Activated CD4-positive, CD25-positive, alpha-beta regulatory T cell treated with anti-CD3 and anti-CD28 coated beads, Interleukin-2, amount 50 U/mL, for 16 hours (primary cell): ENCODE data around the gene CTDSPL.
"Not testable (repeated sequence)": the region's sequence is repeated elsewhere in the genome, so short reads cannot be mapped to it uniquely, and the experiment has no call there.

ENCODE experiments used
- DNase-seq: peaks from one replicate; pipeline ENCODE4 v3.0.0-alpha.2; 2020; ENCODE audit warnings: low read depth, low spot score

CTDSPL gene

GRCh38 chr3:38018296-38019266 lies 156.9 kb downstream of the CTDSPL start:
- DNase-seq, result no peak

GRCh38 chr3:38019658-38020341 lies 158.1 kb downstream of the CTDSPL start:
- DNase-seq, result no peak

- DNase-seq, result no peak
Measured at GRCh38 chr3:38020342-38020726, 158.7 kb downstream of the CTDSPL start.

- no peak for DNase-seq
Measured at GRCh38 chr3:38021196-38021595, 159.5 kb downstream of the CTDSPL start.

- no peak for DNase-seq
Measured at GRCh38 chr3:38022301-38022700, 160.6 kb downstream of the CTDSPL start.

GRCh38 chr3:38022896-38023709 lies 161.4 kb downstream of the CTDSPL start:
- no peak for DNase-seq

GRCh38 chr3:38026856-38027255 lies 165.2 kb downstream of the CTDSPL start:
- DNase-seq, result no peak

GRCh38 chr3:38027466-38028465 lies 166.1 kb downstream of the CTDSPL start:
- no peak for DNase-seq

GRCh38 chr3:38028621-38029361 lies 167.1 kb downstream of the CTDSPL start:
- no peak for DNase-seq

- DNase-seq, result no peak
Measured at GRCh38 chr3:38029400-38030125, 167.9 kb downstream of the CTDSPL start, which contains the start of gene PLCD1. PLCD1 (minus strand) TSS chr3:38029642; CDS start chr3:38029539, 103 bp downstream.

- no peak for DNase-seq
Measured at GRCh38 chr3:38030126-38031021, 168.7 kb downstream of the CTDSPL start.

GRCh38 chr3:38031022-38031994 lies 169.6 kb downstream of the CTDSPL start:
- DNase-seq, result peak; percentile 13

- no peak for DNase-seq
Measured at GRCh38 chr3:38032328-38032865, 170.7 kb downstream of the CTDSPL start.

GRCh38 chr3:38033586-38033985 lies 171.9 kb downstream of the CTDSPL start:
- DNase-seq, result not testable (repeated sequence)
